ENCODE results near the gene PSME4.

PSME4 gene

GRCh38 chr2:53865962-53866361 lies 104.8 kb downstream of the PSME4 start:
- no peak overlapping the region for H3K27ac ChIP-seq
- TF ChIP-seq, protein P1, sequence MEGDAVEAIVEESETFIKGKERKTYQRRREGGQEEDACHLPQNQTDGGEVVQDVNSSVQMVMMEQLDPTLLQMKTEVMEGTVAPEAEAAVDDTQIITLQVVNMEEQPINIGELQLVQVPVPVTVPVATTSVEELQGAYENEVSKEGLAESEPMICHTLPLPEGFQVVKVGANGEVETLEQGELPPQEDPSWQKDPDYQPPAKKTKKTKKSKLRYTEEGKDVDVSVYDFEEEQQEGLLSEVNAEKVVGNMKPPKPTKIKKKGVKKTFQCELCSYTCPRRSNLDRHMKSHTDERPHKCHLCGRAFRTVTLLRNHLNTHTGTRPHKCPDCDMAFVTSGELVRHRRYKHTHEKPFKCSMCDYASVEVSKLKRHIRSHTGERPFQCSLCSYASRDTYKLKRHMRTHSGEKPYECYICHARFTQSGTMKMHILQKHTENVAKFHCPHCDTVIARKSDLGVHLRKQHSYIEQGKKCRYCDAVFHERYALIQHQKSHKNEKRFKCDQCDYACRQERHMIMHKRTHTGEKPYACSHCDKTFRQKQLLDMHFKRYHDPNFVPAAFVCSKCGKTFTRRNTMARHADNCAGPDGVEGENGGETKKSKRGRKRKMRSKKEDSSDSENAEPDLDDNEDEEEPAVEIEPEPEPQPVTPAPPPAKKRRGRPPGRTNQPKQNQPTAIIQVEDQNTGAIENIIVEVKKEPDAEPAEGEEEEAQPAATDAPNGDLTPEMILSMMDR (IDR thresholded peaks at IDR 0.05) = no peak
- TF ChIP-seq ZFX (IDR thresholded peaks at IDR 0.05; ENCODE audit: borderline replicate concordance) = no peak

DNA sequence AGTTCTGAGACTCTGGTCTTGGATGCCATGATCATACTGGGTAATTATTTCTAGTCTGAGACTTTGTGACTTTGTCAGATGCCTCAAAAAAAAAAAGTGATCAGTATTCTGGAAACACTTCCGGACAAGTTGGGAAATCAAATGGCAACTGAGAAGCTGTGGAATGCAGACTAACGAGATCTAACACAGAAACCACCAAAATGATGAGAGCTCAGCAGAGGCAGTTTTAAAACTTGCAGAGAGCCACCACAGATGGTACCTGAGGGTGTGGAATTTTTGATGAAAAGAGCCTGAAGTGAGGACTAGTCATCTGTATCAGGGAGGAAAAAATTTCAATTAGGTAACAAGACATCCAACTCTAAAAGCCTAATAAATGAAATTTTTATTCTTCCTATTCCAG lies 105.5 kb downstream of the PSME4 start:
- H3K27ac ChIP-seq = no peak overlapping the region
- TF ChIP-seq, protein P1 (IDR thresholded peaks at IDR 0.05) = no peak
- TF ChIP-seq ZFX (IDR thresholded peaks at IDR 0.05; ENCODE audit: borderline replicate concordance) = no peak

DNA sequence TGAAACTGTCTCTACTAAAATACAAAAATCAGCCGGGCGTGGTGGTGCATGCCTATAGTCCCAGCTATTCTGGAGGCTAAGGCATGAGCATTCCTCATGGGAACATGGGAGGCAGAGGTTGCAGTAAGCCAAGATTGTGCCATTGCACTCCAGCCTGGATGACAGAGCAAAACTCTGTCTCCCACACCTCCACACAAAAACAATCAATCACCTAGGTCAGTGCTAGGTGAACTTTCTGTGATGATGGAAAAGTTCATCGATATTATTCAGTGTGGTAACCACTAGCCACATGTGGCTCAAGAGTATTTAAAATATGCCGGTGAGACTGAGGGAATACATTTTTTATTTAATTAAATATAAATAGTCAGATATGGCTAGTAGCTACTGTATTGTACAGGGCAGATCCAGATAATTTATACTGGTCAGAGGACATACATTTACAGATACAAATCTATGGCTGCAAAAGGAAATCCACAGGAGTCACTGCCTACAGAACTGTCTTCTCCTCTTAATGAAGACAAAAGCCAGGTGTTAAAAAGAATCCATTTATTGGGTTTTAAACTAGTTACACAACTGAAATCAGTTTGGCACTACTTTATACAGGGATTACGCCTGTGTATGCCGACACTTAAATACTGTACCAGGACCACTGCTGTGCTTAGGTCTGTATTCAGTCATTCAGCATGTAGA lies 107.1 kb downstream of the PSME4 start:
- no peak overlapping the region for H3K27ac ChIP-seq
- TF ChIP-seq, protein P1 (IDR thresholded peaks at IDR 0.05) = no peak
- TF ChIP-seq ZFX (IDR thresholded peaks at IDR 0.05; ENCODE audit: borderline replicate concordance) = no peak

- TF ChIP-seq, protein P1 (IDR thresholded peaks at IDR 0.05) = no peak
- TF ChIP-seq ZFX (IDR thresholded peaks at IDR 0.05; ENCODE audit: borderline replicate concordance) = no peak
- no peak overlapping the region for H3K27ac ChIP-seq
Observed at GRCh38 chr2:53861824-53862223, 109.0 kb downstream of the PSME4 start.

- TF ChIP-seq ZFX (IDR thresholded peaks at IDR 0.05; ENCODE audit: borderline replicate concordance) = no peak
- TF ChIP-seq, protein P1 (IDR thresholded peaks at IDR 0.05) = no peak
- H3K27ac ChIP-seq = no peak within 1 kb of the TSS
Observed at GRCh38 chr2:53859206-53860181, 111.3 kb downstream of the PSME4 start, which contains the start of gene GPR75. TSS of gene GPR75 (minus strand) at chr2:53859967. CDS start at chr2:53854756, 5,211 bp downstream.

GRCh38 chr2:53856272-53856671 lies 114.5 kb downstream of the PSME4 start:
- no peak overlapping the region for H3K27ac ChIP-seq
- TF ChIP-seq, protein P1 (IDR thresholded peaks at IDR 0.05) = no peak
- no peak for TF ChIP-seq ZFX (IDR thresholded peaks at IDR 0.05; ENCODE audit: borderline replicate concordance)
